Ishikawa (cell line): ENCODE measurements around the gene RAPGEF2.

Experiments used
- CEBPB ChIP-seq: IDR thresholded peaks from 2 replicates; pipeline ENCODE4 v1.6.1; 2012
- CREB1 ChIP-seq: IDR thresholded peaks from 2 replicates; pipeline ENCODE4 v1.6.1; 2012; ENCODE audit warnings: low read depth
- EGR1 ChIP-seq: IDR thresholded peaks from 2 replicates; pipeline ENCODE4 v1.6.1; 2012
- EP300 ChIP-seq: IDR thresholded peaks from 2 replicates; pipeline ENCODE4 v1.6.1; 2012; ENCODE audit warnings: borderline replicate concordance
- RAD21 ChIP-seq: IDR thresholded peaks from 2 replicates; pipeline ENCODE4 v1.6.1; 2012; ENCODE audit warnings: low read depth
- TF ChIP-seq, protein P1 (sequence below): IDR thresholded peaks from 2 replicates; pipeline ENCODE4 v1.6.1; 2012; ENCODE audit warnings: low read depth, mild to moderate bottlenecking

DNA sequence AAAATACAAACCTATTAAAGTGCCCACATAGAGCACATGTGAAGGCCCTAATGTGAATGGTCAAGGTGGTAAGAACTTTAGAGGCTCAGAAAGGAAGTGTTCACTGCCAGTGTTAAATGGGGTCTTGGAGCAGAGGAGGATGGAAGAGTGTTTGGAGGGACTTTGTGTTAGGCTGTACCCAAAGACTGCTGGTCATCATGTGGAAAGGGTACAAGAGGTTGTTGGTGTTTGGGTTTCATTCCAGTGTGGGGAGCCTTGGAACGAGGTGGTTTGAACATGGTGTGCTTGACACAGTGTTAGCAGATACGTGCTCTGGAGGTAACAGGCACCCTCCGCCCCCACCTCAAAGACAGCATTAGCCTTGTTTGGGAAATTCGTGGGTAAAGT lies 73.1 kb downstream of the RAPGEF2 start:
- TF ChIP-seq EGR1 (no peak), RAD21 (no peak), EP300 (no peak), CEBPB (no peak), CREB1 (no peak)
- TF ChIP-seq, protein P1, sequence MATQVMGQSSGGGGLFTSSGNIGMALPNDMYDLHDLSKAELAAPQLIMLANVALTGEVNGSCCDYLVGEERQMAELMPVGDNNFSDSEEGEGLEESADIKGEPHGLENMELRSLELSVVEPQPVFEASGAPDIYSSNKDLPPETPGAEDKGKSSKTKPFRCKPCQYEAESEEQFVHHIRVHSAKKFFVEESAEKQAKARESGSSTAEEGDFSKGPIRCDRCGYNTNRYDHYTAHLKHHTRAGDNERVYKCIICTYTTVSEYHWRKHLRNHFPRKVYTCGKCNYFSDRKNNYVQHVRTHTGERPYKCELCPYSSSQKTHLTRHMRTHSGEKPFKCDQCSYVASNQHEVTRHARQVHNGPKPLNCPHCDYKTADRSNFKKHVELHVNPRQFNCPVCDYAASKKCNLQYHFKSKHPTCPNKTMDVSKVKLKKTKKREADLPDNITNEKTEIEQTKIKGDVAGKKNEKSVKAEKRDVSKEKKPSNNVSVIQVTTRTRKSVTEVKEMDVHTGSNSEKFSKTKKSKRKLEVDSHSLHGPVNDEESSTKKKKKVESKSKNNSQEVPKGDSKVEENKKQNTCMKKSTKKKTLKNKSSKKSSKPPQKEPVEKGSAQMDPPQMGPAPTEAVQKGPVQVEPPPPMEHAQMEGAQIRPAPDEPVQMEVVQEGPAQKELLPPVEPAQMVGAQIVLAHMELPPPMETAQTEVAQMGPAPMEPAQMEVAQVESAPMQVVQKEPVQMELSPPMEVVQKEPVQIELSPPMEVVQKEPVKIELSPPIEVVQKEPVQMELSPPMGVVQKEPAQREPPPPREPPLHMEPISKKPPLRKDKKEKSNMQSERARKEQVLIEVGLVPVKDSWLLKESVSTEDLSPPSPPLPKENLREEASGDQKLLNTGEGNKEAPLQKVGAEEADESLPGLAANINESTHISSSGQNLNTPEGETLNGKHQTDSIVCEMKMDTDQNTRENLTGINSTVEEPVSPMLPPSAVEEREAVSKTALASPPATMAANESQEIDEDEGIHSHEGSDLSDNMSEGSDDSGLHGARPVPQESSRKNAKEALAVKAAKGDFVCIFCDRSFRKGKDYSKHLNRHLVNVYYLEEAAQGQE, result no peak
